ENCODE results near the gene PAPLN. TPM values are rescaled to one million over a fixed set of nuclear protein-coding genes. Genes with fewer than 3 reads are reported as not detected.

PAPLN gene
- total and polyA plus RNA-seq, 11 donors = 0.30 to 10.3 (median 1.4) TPM

DNA sequence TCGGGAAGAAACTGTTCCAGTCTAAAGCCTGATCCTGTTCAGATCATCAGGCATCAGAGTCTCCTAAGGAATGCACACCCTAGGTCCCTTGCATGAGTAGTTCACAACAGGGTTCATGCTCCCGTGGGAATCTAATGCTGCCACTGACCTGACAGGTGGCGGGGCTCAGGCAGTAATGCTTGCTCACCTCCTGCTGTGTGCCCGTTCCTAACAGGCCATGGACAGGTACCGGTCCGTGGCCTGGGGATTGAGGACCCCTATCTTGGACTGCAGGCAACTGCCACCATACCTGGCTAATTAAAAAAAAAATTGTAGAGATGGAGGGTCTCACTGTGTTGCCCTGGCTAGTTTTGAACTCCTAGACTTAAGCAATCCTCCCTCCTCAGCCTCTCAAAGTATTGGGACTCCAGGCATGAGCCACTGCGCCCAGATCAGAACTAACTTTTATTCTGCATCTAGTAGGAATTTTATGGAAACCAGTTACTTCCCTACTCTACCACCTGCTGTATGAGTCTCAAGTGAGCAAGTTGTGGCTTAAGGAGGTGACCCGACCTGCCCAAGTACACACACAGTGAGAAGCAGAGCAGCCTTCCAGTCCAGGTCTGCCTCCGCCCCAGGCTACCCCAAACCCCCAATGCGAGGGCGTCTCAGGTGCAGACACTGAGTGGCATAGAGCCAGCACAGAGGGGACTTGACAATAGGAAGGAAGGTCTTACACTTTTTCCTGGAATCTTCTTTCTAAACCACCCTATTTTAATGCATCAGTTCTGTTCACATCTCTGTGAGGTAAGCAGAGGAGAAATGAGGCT is 2.5 kb upstream of the PAPLN start:
- Histone ChIP-seq H3K36me3 (no peaks in the 10 kb centered on the region), H3K27ac (no peak overlapping the region), H3K4me1 (peaks cover 3 to 53% (median 24%) of the 10 kb centered on the region in 12 donors), H3K9me3 (no peaks in the 10 kb centered on the region), H3K4me3 (no peak overlapping the region), H3K27me3 (peaks cover 14 to 58% (median 26%) of the 10 kb centered on the region in 9 donors)
- intact Hi-C loops (cut with DNase I) = no loop called here
- ATAC-seq (no peak), DNase-seq (no peak)
- 87 to 89% (median 89%) methylated on average over 7 to 11 of the region's 11 CpGs for WGBS, 4 donors
- TF ChIP-seq, protein P1, sequence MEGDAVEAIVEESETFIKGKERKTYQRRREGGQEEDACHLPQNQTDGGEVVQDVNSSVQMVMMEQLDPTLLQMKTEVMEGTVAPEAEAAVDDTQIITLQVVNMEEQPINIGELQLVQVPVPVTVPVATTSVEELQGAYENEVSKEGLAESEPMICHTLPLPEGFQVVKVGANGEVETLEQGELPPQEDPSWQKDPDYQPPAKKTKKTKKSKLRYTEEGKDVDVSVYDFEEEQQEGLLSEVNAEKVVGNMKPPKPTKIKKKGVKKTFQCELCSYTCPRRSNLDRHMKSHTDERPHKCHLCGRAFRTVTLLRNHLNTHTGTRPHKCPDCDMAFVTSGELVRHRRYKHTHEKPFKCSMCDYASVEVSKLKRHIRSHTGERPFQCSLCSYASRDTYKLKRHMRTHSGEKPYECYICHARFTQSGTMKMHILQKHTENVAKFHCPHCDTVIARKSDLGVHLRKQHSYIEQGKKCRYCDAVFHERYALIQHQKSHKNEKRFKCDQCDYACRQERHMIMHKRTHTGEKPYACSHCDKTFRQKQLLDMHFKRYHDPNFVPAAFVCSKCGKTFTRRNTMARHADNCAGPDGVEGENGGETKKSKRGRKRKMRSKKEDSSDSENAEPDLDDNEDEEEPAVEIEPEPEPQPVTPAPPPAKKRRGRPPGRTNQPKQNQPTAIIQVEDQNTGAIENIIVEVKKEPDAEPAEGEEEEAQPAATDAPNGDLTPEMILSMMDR (IDR thresholded peaks at IDR 0.05) = no peak
- TF ChIP-seq POLR2A (IDR thresholded peaks at IDR 0.05) = no peak

DNA sequence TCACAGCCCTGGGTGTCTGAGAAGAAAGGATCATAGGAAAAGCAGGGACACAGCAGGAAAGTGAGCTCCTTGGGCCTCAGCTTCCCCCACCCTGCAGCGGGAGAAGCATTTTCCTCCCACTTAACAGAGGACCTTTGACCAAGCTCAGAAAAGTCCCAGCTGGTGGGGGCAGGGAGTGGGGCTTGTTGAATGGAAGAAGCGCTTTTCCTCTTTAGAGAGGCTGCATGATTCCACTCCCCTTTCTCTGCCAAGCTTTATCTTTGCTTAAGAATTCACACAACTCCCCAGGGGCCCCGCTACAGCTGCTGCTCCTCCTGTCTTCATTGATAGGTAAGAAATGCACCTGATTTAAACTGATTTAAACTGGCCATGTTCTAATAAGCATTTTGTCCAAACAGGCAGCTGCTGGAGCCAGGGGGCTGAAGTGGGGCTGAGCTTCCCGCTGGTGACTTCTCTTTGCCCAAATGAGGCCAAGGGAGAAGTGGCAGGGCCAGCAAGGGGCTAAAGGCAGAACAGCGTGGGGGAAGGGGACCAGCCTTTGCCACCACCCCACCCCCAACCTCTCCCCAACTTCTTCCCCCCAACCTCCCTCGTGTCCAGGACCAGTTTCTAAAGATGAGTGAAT is 1.7 kb upstream of the PAPLN start:
- Histone ChIP-seq H3K27me3 (peaks cover 14 to 67% (median 30%) of the 10 kb centered on the region in 9 donors), H3K4me1 (peaks cover 3 to 61% (median 27%) of the 10 kb centered on the region in 12 donors), H3K36me3 (no peaks in the 10 kb centered on the region), H3K27ac (no peak overlapping the region), H3K9me3 (no peaks in the 10 kb centered on the region), H3K4me3 (no peak overlapping the region)
- DNase-seq (no peak), ATAC-seq (no peak)
- intact Hi-C loops (cut with DNase I) = no loop called here
- WGBS, 4 donors = 57 to 71% (median 62%) methylated on average over 6 of the region's 6 CpGs
- TF ChIP-seq, protein P1 (IDR thresholded peaks at IDR 0.05) = no peak
- no peak for TF ChIP-seq POLR2A (IDR thresholded peaks at IDR 0.05)

DNA sequence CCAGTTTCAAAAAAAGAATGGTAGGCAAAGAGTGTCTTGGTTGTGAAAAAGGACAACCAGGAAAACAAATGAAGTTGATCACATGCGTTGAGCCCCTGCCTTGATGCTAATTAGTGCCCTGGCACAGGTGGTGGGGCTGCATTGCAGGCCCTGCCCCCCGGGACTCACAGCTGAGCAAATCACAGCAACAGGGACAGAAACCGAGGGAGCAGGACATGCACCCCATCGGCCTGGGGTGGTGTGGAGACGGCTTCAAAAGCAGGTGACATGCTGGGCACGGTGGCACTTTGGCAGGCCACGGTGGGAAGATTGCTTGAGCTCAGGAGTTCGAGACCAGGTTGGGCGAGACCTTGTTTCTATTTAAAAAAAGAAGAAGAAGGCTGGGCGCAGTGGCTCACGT is 1.1 kb upstream of the PAPLN start:
- H3K27ac ChIP-seq = no peak overlapping the region

More for the DNA sequence above, 1.1 kb upstream of the PAPLN start:
- 71 to 86% (median 75%) methylated on average over 11 of the region's 11 CpGs for WGBS, 4 donors
- Histone ChIP-seq H3K9me3 (no peaks in the 10 kb centered on the region), H3K4me3 (no peak overlapping the region), H3K27me3 (peaks cover 14 to 68% (median 30%) of the 10 kb centered on the region in 9 donors), H3K36me3 (no peaks in the 10 kb centered on the region), H3K4me1 (peaks cover 3 to 66% (median 27%) of the 10 kb centered on the region in 12 donors)
- DNase-seq (no peak), ATAC-seq (no peak)
- intact Hi-C loops (cut with DNase I) = no loop called here
- no peak for TF ChIP-seq POLR2A (IDR thresholded peaks at IDR 0.05)
- TF ChIP-seq, protein P1 (IDR thresholded peaks at IDR 0.05) = no peak
